Omental fat pad (tissue), 4 donors: Measurements from ENCODE around the gene TM4SF5. TPM values are rescaled to one million over a fixed set of nuclear protein-coding genes. Genes with fewer than 3 reads are reported as not detected.

Experiments
- ATAC-seq: fragments of 150-250 bp; one replicate; pipeline ENCODE4 v1.9.1; 2016; ENCODE audit warnings: mild to moderate bottlenecking, moderate library complexity; ENCODE audit not compliant: low FRiP score
- DNase-seq: peaks from one replicate; pipeline ENCODE4 v3.0.0-alpha.2; 2019; ENCODE audit warnings: low spot score
- CTCF ChIP-seq, 3 donors: fragments of 450-650 bp; IDR thresholded peaks; one replicate each; pipeline ENCODE4 v1.5.1; 2016 to 2017; ENCODE audit warnings: antibody characterized with exemption in 3 of 3, mild to moderate bottlenecking in 3 of 3, moderate library complexity in 2 of 3
- total RNA-seq, 4 donors: library from RNA; depleted of rRNA; stranded (reverse); fragments of >200 nt; gene quantifications; one replicate each; pipeline ENCODE4 v1.1.0, GENCODE V29; 2016

TM4SF5 gene, protein sequence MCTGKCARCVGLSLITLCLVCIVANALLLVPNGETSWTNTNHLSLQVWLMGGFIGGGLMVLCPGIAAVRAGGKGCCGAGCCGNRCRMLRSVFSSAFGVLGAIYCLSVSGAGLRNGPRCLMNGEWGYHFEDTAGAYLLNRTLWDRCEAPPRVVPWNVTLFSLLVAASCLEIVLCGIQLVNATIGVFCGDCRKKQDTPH
- not detected for total RNA-seq

GRCh38 chr17:4771519-4772234 lies at the start of gene TM4SF5:
TM4SF5 (plus strand) TSS chr17:4771886; CDS start chr17:4771923, 37 bp downstream.
- ATAC-seq: no peak
- DNase-seq: no peak
- TF ChIP-seq CTCF (IDR thresholded peaks at IDR 0.05): no peak

- no peak for TF ChIP-seq CTCF (IDR thresholded peaks at IDR 0.05)
- ATAC-seq: no peak
- no peak for DNase-seq
These were observed 48.9 kb upstream of the TM4SF5 start for GRCh38 chr17:4722678-4723240.

GRCh38 chr17:4724650-4725049 lies 47.0 kb upstream of the TM4SF5 start:
- ATAC-seq: no peak

GRCh38 chr17:4725646-4726310 lies 45.9 kb upstream of the TM4SF5 start:
- DNase-seq (no peak), ATAC-seq (no peak)
- no peak for TF ChIP-seq CTCF (IDR thresholded peaks at IDR 0.05)

More at GRCh38 chr17:4724650-4725049, 47.0 kb upstream of the TM4SF5 start:
- TF ChIP-seq CTCF (IDR thresholded peaks at IDR 0.05): no peak
- no peak for DNase-seq

DNA sequence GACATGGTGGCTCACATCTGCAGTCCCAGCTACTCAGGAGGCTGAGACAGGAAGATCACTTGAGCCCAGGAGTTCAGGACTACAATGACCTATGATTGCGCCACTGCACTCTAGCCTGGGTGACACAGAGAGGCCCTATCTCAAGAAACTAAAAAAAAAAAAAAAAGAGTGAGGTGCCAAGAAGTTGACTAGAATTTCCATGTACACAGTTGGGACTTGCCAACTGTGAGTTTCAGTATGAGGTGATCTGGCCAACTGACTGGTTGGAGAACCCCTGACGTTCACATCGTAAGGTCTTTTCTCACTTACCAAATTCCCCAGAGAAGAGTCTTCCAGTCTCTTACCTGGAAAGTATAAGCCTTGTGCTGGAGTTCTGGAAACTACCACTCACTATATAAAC lies 43.6 kb upstream of the TM4SF5 start:
- ATAC-seq (no peak), DNase-seq (no peak)
- no peak for TF ChIP-seq CTCF (IDR thresholded peaks at IDR 0.05)

- ATAC-seq: no peak
These were observed 38.6 kb upstream of the TM4SF5 start for GRCh38 chr17:4733073-4733531.

More at GRCh38 chr17:4733073-4733531, 38.6 kb upstream of the TM4SF5 start:
- no peak for DNase-seq
- no peak for TF ChIP-seq CTCF (IDR thresholded peaks at IDR 0.05)
